Fibroblast of peridontal ligament (primary cell): Measurements from ENCODE around the gene TPSD1.
A peak's percentile ranks its signal among the peaks of the same experiment; 100 is the strongest.
"Not testable (repeated sequence)": the region's sequence is repeated elsewhere in the genome, so short reads cannot be mapped to it uniquely, and the experiment has no call there.

ENCODE experiments used
- DNase-seq: peaks from one replicate; pipeline ENCODE4 v3.0.0-alpha.2; 2010; ENCODE audit errors: extremely low read depth

Gene TPSD1

GRCh38 chr16:1281517-1281916, 25.6 kb downstream of the TPSD1 start:
- no peak for DNase-seq

- DNase-seq: no peak
Measured at GRCh38 chr16:1282324-1282973, 26.6 kb downstream of the TPSD1 start.

GRCh38 chr16:1283296-1283695, 27.4 kb downstream of the TPSD1 start:
- no peak for DNase-seq

GRCh38 chr16:1283996-1284616, 28.2 kb downstream of the TPSD1 start:
- no peak for DNase-seq

GRCh38 chr16:1285669-1286512, 30.0 kb downstream of the TPSD1 start:
- no peak for DNase-seq

- DNase-seq: no peak
Measured at GRCh38 chr16:1286513-1287094, 30.7 kb downstream of the TPSD1 start.

GRCh38 chr16:1287982-1288670, 32.3 kb downstream of the TPSD1 start:
- DNase-seq: no peak

GRCh38 chr16:1288813-1289476, 33.1 kb downstream of the TPSD1 start:
- DNase-seq: no peak

GRCh38 chr16:1289477-1289866, 33.6 kb downstream of the TPSD1 start:
- no peak for DNase-seq

GRCh38 chr16:1290063-1290501, 34.2 kb downstream of the TPSD1 start:
- no peak for DNase-seq

- no peak for DNase-seq
Measured at GRCh38 chr16:1290860-1291575, 35.1 kb downstream of the TPSD1 start.

GRCh38 chr16:1291576-1291974, 35.7 kb downstream of the TPSD1 start:
- DNase-seq: no peak

- not testable (repeated sequence) for DNase-seq
Measured at GRCh38 chr16:1292208-1292607, 36.3 kb downstream of the TPSD1 start.

- DNase-seq: not testable (repeated sequence)
Measured at GRCh38 chr16:1292808-1293207, 36.9 kb downstream of the TPSD1 start.

GRCh38 chr16:1293921-1294656, 38.2 kb downstream of the TPSD1 start:
- no peak for DNase-seq

- DNase-seq: no peak
Measured at GRCh38 chr16:1295465-1295864, 39.6 kb downstream of the TPSD1 start.

GRCh38 chr16:1296688-1297017, 40.8 kb downstream of the TPSD1 start:
- not testable (repeated sequence) for DNase-seq

- peak; percentile 13 for DNase-seq
Measured at GRCh38 chr16:1297018-1297696, 41.3 kb downstream of the TPSD1 start.

GRCh38 chr16:1298406-1298805, 42.5 kb downstream of the TPSD1 start:
- no peak for DNase-seq
